IMR-90 (cell line): ENCODE measurements around the gene TSGA10IP. TPM values are rescaled to one million over a fixed set of nuclear protein-coding genes. Genes with fewer than 3 reads are reported as not detected.

Source experiments
- ATAC-seq: fragments of 200-7000 bp; cut with Tn5 transposase; 2 replicates; pipeline ENCODE4 v1.9.1; 2020; ENCODE audit warnings: low read depth, mild to moderate bottlenecking, moderate library complexity
- BruUV-seq: library from RNA; stranded (reverse); fragments of 400-500 nt; replicated peaks from 2 replicates; lab custom pipeline; 2021; lab: Mats Ljungman, UMichigan
- CTCF ChIA-PET: fragments of 300-600 bp; formaldehyde crosslinking; extraction: SDS; loops from one replicate; lab custom pipeline; 2021; ENCODE audit warnings: antibody characterized with exemption; lab: Yijun Ruan, JAX
- POLR2A ChIA-PET: fragments of 300-600 bp; sonication (Branson Sonifier 250); formaldehyde crosslinking; loops from one replicate; lab custom pipeline; 2022; ENCODE audit warnings: antibody characterized with exemption; ENCODE audit not compliant: unreplicated experiment; lab: Charles Lee
- DNase-seq: peaks from one replicate; pipeline ENCODE4 v3.0.0; 2013
- H2AFZ ChIP-seq: replicated peaks from 2 replicates; pipeline ENCODE3; 2013; ENCODE audit warnings: low read length, mild to moderate bottlenecking; ENCODE audit not compliant: poor library complexity
- H2AK5ac ChIP-seq: 2 replicates; pipeline ENCODE4 v1.6.1; 2013; ENCODE audit warnings: low read depth, low read length, inconsistent platforms
- H2AK9ac ChIP-seq: replicated peaks from 2 replicates; pipeline ENCODE3; 2013; ENCODE audit warnings: mild to moderate bottlenecking, low read depth, low read length, moderate library complexity; ENCODE audit not compliant: poor library complexity
- H2BK120ac ChIP-seq: 2 replicates; pipeline ENCODE4 v1.6.1; 2013; ENCODE audit warnings: low read depth, low read length, inconsistent platforms
- H2BK15ac ChIP-seq: 3 replicates; pipeline ENCODE4 v1.6.1; 2013; ENCODE audit warnings: low read depth, low read length, inconsistent platforms
- H2BK20ac ChIP-seq: 2 replicates; pipeline ENCODE4 v1.6.1; 2013; ENCODE audit warnings: low read depth, mild to moderate bottlenecking, inconsistent platforms, low read length, moderate library complexity
- H2BK5ac ChIP-seq: 2 replicates; pipeline ENCODE4 v1.6.1; 2013; ENCODE audit warnings: mild to moderate bottlenecking, low read depth, low read length, inconsistent platforms; ENCODE audit not compliant: poor library complexity, severe bottlenecking
- H3K14ac ChIP-seq: replicated peaks from 2 replicates; pipeline ENCODE4 v1.6.1; 2013; ENCODE audit warnings: low read depth, low read length, inconsistent platforms
- H3K18ac ChIP-seq: 2 replicates; pipeline ENCODE4 v1.6.1; 2013; ENCODE audit warnings: low read depth, low read length, control low read depth
- H3K23ac ChIP-seq: 2 replicates; pipeline ENCODE4 v1.6.1; 2013; ENCODE audit warnings: low read depth, low read length, inconsistent platforms
- H3K27ac ChIP-seq: 2 replicates; pipeline ENCODE4 v1.5.1; 2013; ENCODE audit warnings: mild to moderate bottlenecking, control low read depth, low read length; ENCODE audit not compliant: insufficient read depth
- H3K27me3 ChIP-seq: 2 replicates; pipeline ENCODE4 v1.6.1; 2013; ENCODE audit warnings: low read length; ENCODE audit not compliant: control insufficient read depth, insufficient read depth
- H3K36me3 ChIP-seq: 2 replicates; pipeline ENCODE4 v1.6.1; 2013; ENCODE audit warnings: low read length, mixed read lengths; ENCODE audit not compliant: control insufficient read depth, insufficient read depth
- H3K4ac ChIP-seq: 2 replicates; pipeline ENCODE4 v1.6.1; 2013; ENCODE audit warnings: low read depth, low read length, inconsistent platforms
- H3K4me1 ChIP-seq: 2 replicates; pipeline ENCODE4 v1.6.1; 2013; ENCODE audit warnings: low read length, mixed read lengths; ENCODE audit not compliant: control insufficient read depth, insufficient read depth
- H3K4me2 ChIP-seq: 2 replicates; pipeline ENCODE4 v1.6.1; 2013; ENCODE audit warnings: low read depth, mild to moderate bottlenecking, control low read depth, low read length, moderate library complexity
- H3K4me3 ChIP-seq: 2 replicates; pipeline ENCODE4 v1.5.1; 2013; ENCODE audit warnings: low read depth, mild to moderate bottlenecking, control low read depth, low read length, moderate library complexity; ENCODE audit not compliant: insufficient read depth
- H3K56ac ChIP-seq: 2 replicates; pipeline ENCODE4 v1.6.1; 2013; ENCODE audit warnings: low read length, inconsistent platforms; ENCODE audit not compliant: insufficient read depth; ENCODE audit errors: extremely low read depth
- H3K79me1 ChIP-seq, 2 experiments: 2 replicates each; pipeline ENCODE4 v1.6.1; 2013; ENCODE audit warnings: low read length in 2 of 2, inconsistent platforms in 1 of 2, low read depth in 1 of 2
- H3K9ac ChIP-seq: 2 replicates; pipeline ENCODE4 v1.6.1; 2013; ENCODE audit warnings: low read depth, low read length, control low read depth
- H3K9me1 ChIP-seq: 2 replicates; pipeline ENCODE4 v1.6.1; 2013; ENCODE audit warnings: low read length, inconsistent platforms; ENCODE audit not compliant: insufficient read depth
- H3K9me3 ChIP-seq: 2 replicates; pipeline ENCODE4 v1.6.1; 2013; ENCODE audit warnings: low read length; ENCODE audit not compliant: control insufficient read depth, insufficient read depth
- H4K20me1 ChIP-seq: 2 replicates; pipeline ENCODE4 v1.6.1; 2013; ENCODE audit warnings: low read length, inconsistent platforms; ENCODE audit not compliant: insufficient read depth
- H4K5ac ChIP-seq: 2 replicates; pipeline ENCODE4 v1.6.1; 2013; ENCODE audit warnings: mild to moderate bottlenecking, low read depth, low read length, control low read depth
- H4K8ac ChIP-seq, 2 experiments: 2 replicates each; pipeline ENCODE4 v1.6.1; 2013; ENCODE audit warnings: low read depth in 2 of 2, low read length in 2 of 2, control low read depth in 1 of 2, inconsistent platforms in 1 of 2
- H4K91ac ChIP-seq: 2 replicates; pipeline ENCODE4 v1.6.1; 2013; ENCODE audit warnings: low read depth, low read length, inconsistent platforms; ENCODE audit not compliant: insufficient read depth
- CTCF ChIP-seq: conservative IDR thresholded peaks from 2 replicates; pipeline ENCODE4 v1.5.1; 2012; ENCODE audit warnings: mild to moderate bottlenecking, low read depth, low read length, improper control_type of control experiment
- MAFK ChIP-seq: IDR thresholded peaks from 2 replicates; pipeline ENCODE4 v1.6.1; 2012; ENCODE audit warnings: low read depth, low read length, improper control_type of control experiment
- MAZ ChIP-seq: IDR thresholded peaks from 2 replicates; pipeline ENCODE4 v1.6.1; 2012; ENCODE audit warnings: low read depth, mild to moderate bottlenecking, low read length, improper control_type of control experiment, moderate library complexity, borderline replicate concordance
- MXI1 ChIP-seq: IDR thresholded peaks from 2 replicates; pipeline ENCODE4 v1.6.1; 2012; ENCODE audit warnings: low read depth, mild to moderate bottlenecking, low read length, moderate library complexity, borderline replicate concordance
- POLR2A ChIP-seq: IDR thresholded peaks from 2 replicates; pipeline ENCODE4 v1.6.1; 2012; ENCODE audit warnings: mild to moderate bottlenecking, low read depth, low read length
- RCOR1 ChIP-seq: IDR thresholded peaks from 2 replicates; pipeline ENCODE4 v1.6.1; 2012; ENCODE audit warnings: mild to moderate bottlenecking, low read length, improper control_type of control experiment; ENCODE audit not compliant: insufficient replicate concordance
- WGBS, 2 experiments: methylation state at CpG; one replicate each; pipeline versions ENCODE4 v1.1.5 to v1.1.7; 2013; ENCODE audit warnings: missing lambda C conversion rate in 2 of 2; ENCODE audit not compliant: insufficient read length in 1 of 2; ENCODE audit errors: extremely low coverage in 2 of 2; 5-methylcytosine and 5-hydroxymethylcytosine counted together
- dilution Hi-C: fragments of 300-500 bp; cut with HindIII; formaldehyde crosslinking; loops from one replicate; pipeline ENCODE4 v1.14.3; 2018; ENCODE audit warnings: low sequenced_read_pairs; ENCODE audit not compliant: unreplicated experiment
- in situ Hi-C: fragments of 300-500 bp; cut with MboI; formaldehyde crosslinking; loops from 3 replicates; pipeline ENCODE4 v1.14.3; 2019; ENCODE audit warnings: low sequenced_read_pairs, inconsistent platforms, mixed read lengths
- intact Hi-C: fragments of 100-400 bp; cut with micrococcal nuclease; formaldehyde crosslinking; loops from 2 replicates; pipeline ENCODE4 v1.10.0; 2022
- polyA plus RNA-seq, 3 experiments: library from polyadenylated mRNA; depleted of rRNA; stranded (reverse); fragments of >200 nt; gene quantifications; 2 replicates each; pipeline ENCODE4 v1.2.3, GENCODE V29; 2012; ENCODE audit warnings: low replicate concordance in 1 of 3
- total RNA-seq: library from RNA; depleted of rRNA; stranded (reverse); fragments of >200 nt; gene quantifications from 2 replicates; pipeline ENCODE4 v1.2.3, GENCODE V29; 2012
- TF ChIP-seq, protein P1 (sequence below): fragments of 150-350 bp; IDR thresholded peaks from 2 replicates; pipeline ENCODE4 v1.6.1; 2016; ENCODE audit warnings: low read depth, mild to moderate bottlenecking, low read length, moderate library complexity, borderline replicate concordance

TSGA10IP gene
- total and polyA plus RNA-seq, 2 of the 4 experiments (the other 2 are of a cell fraction) = 0.21 TPM; not detected in 1

DNA sequence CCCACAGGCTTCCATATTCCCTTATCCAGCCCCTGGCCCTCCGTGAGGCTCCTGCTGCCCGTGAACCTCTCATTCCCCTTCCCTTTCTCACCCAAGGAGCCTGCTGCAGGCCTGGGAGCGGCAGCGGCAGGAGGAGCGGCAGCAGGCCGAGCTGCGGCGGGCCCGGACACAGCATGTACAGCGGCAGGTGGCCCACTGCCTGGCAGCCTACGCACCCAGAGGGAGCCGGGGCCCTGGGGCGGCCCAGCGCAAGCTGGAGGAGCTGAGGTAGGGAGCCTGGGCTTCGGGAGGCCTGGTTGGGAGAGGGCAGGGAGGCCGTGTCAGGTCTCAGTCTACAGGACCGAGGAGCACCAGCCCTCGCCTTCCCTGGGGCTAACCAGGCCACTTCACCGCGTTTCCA lies 8.2 kb downstream of the TSGA10IP start:
- in situ Hi-C loops = no loop called here
- H2BK15ac ChIP-seq = no peak overlapping the region
- H2BK120ac ChIP-seq = no peak overlapping the region
- H3K79me1 ChIP-seq = no peaks in the 10 kb centered on the region
- peak overlapping the region; percentile 61 for H2AK9ac ChIP-seq
- H3K9ac ChIP-seq = no peak overlapping the region
- H3K14ac ChIP-seq = no peak overlapping the region
- BruUV-seq = no TSS peak
- no peak overlapping the region for H4K8ac ChIP-seq
- dilution Hi-C loops = no loop called here
- no peaks in the 10 kb centered on the region for H4K20me1 ChIP-seq
- H2BK5ac ChIP-seq = no peak overlapping the region
- H3K4me1 ChIP-seq = no peaks in the 10 kb centered on the region
- H3K4me3 ChIP-seq = no peak overlapping the region
- H3K27ac ChIP-seq = no peak overlapping the region
- H2BK20ac ChIP-seq = no peak overlapping the region
- DNase-seq = no peak
- intact Hi-C loops = no loop called here
- no peak for ATAC-seq
- no peaks in the 10 kb centered on the region for H3K9me3 ChIP-seq
- no peak overlapping the region for H3K4me2 ChIP-seq
- ChIA-PET POLR2A (no interaction called here), CTCF (no interaction called here)
- H3K4ac ChIP-seq = no peak overlapping the region
- no peaks in the 10 kb centered on the region for H3K36me3 ChIP-seq
- no peak overlapping the region for H3K56ac ChIP-seq
- no peak overlapping the region for H4K91ac ChIP-seq
- peak overlapping the region; percentile 61 for H2AFZ ChIP-seq
- no peak overlapping the region for H4K5ac ChIP-seq
- H3K18ac ChIP-seq = no peak overlapping the region
- no peak overlapping the region for H3K23ac ChIP-seq
- no peaks in the 10 kb centered on the region; the same call in 1 of the 2 replicates for H3K9me1 ChIP-seq
- 91% methylated on average over 7 of the region's 20 CpGs; no CpG with 5 or more reads in 1 of the 2 experiments for WGBS, 2 experiments
- no peaks in the 10 kb centered on the region for H3K27me3 ChIP-seq
- TF ChIP-seq CTCF (no peak), RCOR1 (no peak), MAZ (no peak), POLR2A (no peak), MXI1 (no peak), MAFK (no peak)
- TF ChIP-seq, protein P1, sequence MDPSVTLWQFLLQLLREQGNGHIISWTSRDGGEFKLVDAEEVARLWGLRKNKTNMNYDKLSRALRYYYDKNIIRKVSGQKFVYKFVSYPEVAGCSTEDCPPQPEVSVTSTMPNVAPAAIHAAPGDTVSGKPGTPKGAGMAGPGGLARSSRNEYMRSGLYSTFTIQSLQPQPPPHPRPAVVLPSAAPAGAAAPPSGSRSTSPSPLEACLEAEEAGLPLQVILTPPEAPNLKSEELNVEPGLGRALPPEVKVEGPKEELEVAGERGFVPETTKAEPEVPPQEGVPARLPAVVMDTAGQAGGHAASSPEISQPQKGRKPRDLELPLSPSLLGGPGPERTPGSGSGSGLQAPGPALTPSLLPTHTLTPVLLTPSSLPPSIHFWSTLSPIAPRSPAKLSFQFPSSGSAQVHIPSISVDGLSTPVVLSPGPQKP = no peak
- H2AK5ac ChIP-seq = no peak overlapping the region
